ENCODE results near the gene GLIS1.

GLIS1 gene

DNA sequence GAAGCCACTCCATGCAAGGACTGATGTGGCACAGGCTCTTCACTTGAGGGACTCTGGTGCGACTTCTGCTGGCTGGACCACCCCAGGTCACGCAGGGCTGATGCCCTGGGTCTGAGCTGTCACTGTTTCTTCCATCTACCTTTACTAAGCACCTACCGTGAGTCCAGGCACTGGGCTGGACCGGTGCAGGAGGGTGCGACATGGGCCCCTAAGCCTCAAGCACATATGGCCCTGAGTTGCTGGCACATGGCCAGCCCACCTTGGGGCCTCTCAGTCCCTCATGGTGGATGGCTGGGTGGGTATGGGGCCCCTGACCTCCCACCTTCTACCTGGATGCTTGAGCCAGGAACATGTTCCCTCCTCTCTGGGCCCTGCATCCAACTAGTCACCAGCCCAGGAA is 203.7 kb downstream of the GLIS1 start:
- DNase-seq (ENCODE audit: low read depth, low spot score): no peak

DNA sequence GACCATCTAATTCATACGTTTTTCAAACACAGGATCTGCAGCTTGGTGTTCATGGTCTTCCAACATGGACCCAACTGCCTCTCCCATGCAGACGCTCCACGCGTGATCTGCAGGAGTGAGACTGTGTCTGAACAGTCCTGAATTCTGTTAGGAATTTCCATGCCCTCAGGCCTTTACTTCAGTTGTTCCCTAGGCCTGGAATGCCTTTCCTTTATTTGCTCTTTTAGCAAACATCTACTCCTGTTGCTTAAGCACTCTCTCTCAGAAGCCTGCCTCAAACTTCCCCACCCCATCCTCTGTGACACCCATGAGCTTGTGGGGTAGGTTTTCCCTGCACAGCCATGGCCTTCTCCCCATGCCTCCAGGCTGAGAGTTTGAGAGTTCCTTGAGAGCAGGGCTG is 206.1 kb downstream of the GLIS1 start:
- DNase-seq (ENCODE audit: low read depth, low spot score): no peak

DNA sequence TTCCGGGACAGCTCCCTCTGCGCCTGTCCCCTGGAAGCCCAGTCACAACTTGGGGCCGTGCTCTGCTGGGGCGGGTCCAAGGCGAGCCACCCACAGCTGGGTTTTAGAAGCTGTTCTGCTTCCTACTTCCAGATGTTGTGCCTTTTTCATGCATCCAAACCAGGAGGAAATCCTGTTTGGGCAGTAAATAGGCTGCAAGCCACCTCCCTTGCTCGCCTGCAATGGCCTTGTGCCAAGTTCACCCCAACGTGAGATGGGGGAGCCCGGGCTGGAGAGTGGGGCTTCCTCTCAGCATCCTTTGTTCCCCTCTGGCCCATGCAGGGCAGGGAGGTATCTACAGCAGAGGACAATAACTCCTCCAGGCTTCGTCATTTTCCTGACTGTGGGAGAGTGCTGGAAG is 206.6 kb downstream of the GLIS1 start:
- DNase-seq (ENCODE audit: low read depth, low spot score): no peak

DNA sequence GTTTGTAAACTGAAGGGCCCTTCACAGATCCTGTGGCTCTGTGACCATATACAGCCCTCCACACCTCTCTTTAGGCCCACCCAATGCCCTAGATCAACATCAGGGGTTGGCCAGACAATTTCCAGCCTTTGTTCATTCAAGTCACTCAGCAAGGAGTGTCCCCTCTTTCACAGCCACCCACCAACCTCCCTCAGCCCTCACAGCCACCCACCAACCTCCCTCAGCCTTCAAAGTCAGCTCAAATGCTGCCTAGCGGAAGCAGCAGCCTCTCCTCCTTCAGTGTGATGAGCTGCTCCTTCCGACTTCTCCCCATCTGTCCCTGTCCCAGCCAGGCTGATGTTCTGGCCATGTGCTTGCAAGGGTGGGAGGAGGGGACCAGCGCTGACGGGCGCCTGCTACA is 208.4 kb downstream of the GLIS1 start:
- no peak for DNase-seq (ENCODE audit: low read depth, low spot score)

DNA sequence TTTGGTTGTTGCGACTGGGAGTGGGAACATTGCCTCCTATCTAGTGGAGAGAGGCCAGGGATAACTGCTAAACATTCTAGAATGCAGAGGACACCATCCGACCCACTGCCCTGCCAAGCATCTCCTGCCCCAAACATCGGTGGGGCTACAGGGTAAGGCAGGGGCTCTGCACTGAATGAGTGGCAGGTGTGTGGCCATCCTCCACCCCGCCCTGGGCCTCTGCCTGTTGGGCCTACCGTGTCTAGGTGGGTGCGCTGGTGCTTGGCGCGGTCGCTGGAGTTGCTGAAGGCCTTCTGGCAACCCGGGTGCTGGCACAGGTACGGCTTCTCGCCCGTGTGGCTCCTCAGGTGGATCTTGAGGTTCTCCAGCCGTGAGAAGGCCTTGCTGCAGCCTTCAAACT is 209.4 kb downstream of the GLIS1 start:
- DNase-seq (ENCODE audit: low read depth, low spot score): no peak

DNA sequence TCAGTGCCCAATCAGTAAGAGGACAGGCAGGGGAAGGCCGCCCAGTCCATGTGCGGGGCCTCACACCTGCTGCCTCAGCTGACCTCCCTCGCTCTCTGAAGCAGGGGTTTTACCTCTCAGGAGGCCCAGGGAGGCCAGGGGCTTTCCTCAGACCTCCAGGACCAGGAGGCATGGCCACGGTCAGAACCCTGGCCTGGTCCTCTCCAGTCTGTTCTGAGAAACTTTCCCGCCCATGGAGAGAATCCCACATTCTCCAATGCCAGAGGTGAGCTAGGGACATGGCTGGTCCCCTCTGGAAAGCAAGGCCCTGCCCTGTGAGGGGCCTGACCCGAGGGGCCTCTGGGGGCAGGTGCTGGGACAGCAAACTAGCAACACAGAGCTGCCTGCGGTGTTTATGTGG is 211.6 kb downstream of the GLIS1 start:
- DNase-seq (ENCODE audit: low read depth, low spot score): no peak

DNA sequence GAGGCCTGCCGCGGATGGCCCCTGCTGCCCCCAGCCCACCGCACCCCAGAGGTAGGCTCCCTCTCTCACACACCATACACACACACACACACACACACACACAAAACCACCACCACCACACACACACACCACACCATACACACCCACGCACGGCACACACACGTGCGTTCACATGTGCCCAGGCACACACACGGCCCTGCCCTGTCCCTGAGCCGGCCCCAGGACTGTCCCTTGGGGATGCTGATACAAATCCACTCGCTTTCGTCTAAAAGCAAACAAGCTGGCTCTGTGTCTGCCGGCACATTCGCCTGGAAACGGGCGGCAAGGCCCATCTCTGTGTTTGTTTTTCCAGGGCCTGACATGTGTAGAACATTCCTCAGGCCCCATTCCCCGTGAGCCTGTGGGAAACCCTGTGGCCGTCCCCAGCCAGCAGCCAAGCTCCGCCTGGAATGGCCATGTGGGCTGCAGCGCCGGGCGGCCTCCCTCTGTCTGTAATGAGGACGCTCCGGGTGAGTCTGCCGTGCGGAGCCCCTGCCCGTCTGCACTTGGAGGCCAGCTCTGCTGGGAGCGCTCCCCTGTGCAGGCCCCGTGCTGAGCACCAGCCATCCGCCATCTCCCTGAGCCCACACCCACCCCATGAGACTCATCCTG is 212.4 kb downstream of the GLIS1 start:
- DNase-seq (ENCODE audit: low read depth, low spot score): no peak

DNA sequence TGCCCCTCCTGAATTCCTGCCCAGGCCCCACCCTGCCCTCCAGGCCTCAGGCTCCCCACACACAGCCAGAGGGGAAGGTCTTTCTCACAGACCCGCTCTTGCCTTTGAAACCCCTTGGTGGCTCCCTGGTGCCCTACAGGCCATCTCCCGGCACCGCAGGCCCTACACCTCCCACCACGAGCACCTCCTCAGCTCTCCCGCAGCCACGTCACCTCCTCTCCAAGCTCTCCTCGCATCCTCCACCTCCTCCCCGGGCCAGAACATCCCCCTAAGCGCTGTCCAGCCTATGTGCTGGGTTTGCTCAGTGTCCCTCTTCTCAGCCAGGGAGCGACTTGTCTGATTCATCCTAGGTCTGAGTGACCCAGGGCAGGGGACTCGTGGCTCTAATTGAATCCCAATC is 213.4 kb downstream of the GLIS1 start:
- DNase-seq (ENCODE audit: low read depth, low spot score): no peak

DNA sequence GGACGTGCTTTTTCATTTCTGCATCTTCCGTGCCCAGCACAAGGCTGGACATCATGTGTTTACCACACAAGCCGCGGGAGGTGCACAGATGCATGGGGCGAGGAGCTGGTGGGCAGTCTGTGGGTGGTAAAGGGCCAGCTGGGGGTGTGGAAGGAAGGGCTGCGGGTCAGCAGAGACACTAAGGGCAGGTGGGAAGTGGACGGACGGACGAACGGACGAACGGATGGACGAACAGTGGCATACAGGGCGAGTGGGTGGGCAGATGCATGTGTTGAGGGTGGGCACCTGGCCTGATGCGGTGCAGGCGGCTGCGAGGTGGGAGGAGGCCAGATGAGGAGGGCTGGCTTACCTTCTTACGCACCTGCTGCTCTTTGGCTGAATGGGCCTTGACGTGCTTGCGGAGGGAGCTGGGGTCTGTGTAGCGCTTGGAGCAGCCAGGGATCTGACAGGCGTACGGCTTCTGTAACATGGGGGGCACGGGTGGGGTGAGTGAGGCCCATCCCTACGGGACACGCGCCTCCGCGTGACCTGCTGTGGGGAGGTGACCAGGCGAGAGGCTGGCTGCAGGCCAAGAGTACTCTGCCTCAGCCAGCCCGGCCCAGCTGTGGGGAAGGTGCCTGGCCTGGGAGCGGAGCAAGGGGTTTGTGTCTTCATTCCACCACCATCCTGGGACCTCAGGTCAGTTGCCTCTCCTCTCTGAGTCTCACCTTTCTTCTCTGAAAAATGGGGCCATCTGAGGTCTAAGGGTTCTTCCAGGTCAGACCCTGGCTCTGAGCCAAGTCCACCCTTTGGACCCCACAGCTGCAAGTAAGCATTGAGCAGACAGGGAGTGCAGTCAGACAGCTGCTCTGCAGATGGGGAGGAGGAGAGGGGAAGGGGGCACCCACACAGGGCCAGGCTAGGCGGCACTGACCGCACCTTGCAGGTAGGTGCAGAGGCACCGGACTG is 214.3 kb downstream of the GLIS1 start:
- DNase-seq (ENCODE audit: low read depth, low spot score): no peak

DNA sequence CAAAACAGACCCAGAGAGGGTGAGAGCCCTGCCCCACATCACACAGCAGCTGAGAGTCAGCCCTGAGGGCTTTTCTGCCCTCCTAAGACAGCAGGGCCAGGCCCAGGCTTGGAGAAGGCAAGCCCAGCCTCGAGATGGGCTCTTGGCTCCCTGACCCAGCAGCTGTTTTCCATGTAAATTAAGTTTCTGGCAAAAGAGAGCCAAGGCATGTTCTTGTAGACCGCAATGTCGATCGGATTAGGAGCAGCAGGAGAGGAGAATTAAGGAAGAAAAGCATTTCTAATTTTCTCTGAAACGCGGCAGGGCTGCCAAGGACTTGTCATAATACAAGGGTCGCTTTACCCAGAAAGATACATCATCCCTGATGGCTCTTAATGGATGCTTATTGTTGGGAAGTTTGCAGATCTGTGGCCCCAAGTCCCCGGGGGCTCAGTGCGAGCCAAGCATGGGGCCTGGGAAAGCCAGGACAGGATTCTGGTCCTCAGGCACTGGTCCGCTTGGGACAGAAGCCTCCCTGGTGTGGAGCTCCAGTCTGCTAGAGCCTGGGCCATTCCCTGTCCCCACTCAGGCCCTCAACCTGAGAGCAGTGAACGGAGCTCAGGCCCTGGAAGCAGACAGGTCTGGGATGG is 216.9 kb downstream of the GLIS1 start:
- no peak for DNase-seq (ENCODE audit: low read depth, low spot score)

DNA sequence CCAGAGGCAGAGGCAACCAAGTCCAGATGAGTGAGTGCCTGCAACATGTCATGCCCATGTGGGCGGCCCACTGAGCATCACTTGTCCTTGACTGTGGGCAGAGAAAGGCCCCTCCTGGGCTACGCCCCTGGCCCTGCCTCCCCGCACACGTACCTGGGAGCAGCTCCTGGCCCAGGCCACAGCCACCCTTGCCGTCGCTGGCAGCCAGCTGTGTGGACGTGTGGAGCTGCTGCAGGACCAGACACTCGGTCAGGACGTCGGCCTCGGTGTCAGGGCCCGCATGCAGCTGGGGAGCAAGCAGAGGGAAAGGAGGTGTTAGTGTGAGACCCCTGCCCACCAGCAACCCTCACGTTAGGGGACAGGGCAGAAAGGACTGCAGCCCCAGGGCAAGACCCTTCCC is 218.5 kb downstream of the GLIS1 start:
- no peak for DNase-seq (ENCODE audit: low read depth, low spot score)

DNA sequence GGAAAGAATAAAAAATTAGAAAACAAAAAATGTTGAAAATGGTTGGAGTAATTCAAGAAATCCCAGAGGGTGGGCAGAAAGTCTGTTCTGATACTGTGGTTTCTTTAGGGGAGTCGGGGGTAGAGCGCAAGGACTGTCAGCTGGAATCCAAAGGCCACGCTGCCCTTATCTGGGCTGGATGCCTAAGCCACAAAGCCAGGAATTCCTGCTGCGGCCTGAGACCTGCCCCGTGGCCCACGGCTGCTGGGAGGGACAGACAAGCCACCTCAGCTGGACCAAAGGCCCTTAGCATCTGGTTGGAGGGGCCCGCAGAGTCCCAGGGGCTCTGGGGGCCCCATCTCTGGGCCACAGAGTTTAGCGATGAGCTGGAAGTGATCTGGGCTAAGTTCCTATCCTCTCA is 219.5 kb downstream of the GLIS1 start:
- no peak for DNase-seq (ENCODE audit: low read depth, low spot score)

DNA sequence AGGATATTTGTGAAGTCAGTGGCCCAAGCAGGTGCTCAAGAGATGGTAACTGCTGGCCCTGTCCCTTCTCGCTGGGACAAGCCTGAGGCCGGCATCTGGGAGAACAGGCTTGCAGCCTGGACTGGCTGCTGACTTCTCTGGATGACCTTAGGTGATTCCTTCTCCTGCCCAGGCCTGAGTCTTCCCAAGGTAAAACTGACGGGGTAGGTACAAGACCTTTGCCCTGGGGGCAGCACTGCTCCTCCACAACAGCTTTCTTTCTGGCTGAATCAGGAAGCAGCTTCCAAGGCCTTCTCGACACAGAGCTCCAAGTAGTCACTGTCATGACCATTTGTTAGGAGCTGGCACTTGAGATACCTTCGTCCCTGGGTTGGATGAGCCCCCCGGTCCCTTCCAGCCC is 220.2 kb downstream of the GLIS1 start:
- DNase-seq (ENCODE audit: low read depth, low spot score): no peak

DNA sequence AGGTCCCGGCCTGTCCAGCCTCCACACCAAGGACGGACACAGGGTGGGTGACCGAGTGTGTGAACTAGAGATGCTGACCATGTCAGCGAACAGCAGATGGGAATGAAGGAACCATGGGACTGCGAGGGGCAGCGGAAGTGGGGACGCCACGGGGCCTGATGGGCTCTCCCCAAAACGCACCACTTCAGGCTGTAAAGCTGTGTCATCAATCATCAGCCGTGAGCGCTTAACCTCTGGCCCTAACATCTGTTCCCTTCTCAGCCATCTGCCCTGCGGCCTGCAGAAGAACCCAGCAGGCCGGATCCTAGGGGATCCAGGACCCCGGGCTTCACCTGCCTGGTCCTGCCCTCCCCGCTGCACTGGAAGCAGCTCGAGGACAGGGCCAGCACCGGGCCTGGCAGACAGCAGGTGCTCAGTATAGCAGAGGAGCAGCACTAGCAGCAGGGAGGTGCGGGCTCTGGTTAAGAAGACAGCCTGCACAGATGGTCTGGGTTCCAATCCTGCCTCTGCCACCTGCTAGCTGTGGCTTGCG is 221.1 kb downstream of the GLIS1 start:
- DNase-seq (ENCODE audit: low read depth, low spot score): no peak

DNA sequence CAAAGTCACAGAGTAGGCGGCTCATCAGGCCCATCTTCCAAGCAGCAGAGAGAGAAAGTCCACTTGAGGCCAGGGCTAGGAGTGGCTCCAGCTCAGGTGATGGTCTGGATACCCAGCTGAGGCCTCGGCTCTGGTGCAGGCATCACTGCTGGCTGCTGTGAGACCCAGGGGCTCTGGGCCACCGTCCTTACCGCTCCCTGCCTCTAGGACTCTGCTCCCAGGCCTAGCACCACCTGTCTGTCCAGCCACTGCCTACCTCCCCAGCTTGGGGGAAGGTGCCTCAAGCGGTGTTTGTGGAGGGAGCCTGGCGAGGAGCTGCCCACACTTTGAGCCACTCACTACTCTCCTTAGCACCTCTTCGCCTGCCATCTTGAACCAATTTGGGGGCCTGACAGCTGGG is 221.9 kb downstream of the GLIS1 start:
- no peak for DNase-seq (ENCODE audit: low read depth, low spot score)

DNA sequence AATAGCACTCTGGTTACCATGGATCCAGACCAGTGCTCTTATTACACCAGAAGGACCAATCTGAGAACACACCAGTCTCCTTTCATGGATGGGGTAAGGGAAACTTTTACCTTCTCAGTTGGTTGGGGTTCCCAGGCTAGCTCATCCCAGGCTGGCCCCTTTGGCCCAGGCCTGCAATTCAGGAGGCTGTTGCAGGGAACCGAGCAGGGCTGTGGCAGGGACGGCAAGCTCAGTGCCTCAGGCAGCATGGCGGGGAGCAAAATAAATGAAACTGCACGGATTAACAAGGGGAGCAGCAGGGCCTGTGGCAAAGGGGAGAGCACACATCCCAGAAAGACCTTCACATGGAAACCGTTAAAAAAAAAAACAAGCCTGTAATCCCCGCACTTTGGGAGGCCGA is 222.8 kb downstream of the GLIS1 start:
- no peak for DNase-seq (ENCODE audit: low read depth, low spot score)

DNA sequence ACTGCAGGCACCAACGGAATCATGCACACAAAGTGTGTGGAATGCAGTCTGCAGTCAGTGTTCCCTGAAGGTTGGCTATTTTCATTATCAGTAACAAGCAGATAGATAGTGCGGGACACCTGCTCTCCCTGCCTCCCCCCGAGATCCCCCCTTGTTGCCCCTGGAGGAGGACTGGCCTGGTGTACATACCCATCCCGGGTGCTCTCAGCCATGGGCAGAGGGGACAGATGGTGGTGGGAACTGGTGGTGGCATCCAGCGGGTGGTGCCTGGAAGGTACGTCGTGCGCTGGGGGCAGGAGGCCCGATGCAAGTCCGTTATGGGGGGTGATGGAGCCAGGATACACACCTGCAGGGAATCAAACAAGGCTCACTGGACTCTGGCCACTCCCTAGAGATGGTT is 224.5 kb downstream of the GLIS1 start:
- no peak for DNase-seq (ENCODE audit: low read depth, low spot score)

DNA sequence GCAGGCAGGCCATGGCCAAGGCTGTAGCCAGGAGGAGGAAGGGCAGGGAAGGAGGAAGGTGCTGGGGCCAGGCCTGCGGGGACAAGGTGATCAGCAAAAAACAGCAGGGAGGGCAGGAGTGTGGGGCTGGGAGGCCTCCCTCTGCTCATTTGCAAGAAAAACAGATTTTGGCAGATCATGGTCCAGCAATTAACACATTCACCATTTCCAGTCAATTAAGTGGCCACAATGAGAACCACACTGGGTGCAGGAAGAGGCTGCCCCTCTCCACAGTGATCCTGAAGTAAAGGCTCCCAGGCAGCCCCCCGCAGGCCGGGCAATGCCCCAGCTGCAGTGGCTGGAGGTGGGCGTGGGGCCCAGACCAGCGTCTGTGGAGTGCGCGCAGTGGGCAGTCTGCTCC is 225.1 kb downstream of the GLIS1 start:
- DNase-seq (ENCODE audit: low read depth, low spot score): no peak

DNA sequence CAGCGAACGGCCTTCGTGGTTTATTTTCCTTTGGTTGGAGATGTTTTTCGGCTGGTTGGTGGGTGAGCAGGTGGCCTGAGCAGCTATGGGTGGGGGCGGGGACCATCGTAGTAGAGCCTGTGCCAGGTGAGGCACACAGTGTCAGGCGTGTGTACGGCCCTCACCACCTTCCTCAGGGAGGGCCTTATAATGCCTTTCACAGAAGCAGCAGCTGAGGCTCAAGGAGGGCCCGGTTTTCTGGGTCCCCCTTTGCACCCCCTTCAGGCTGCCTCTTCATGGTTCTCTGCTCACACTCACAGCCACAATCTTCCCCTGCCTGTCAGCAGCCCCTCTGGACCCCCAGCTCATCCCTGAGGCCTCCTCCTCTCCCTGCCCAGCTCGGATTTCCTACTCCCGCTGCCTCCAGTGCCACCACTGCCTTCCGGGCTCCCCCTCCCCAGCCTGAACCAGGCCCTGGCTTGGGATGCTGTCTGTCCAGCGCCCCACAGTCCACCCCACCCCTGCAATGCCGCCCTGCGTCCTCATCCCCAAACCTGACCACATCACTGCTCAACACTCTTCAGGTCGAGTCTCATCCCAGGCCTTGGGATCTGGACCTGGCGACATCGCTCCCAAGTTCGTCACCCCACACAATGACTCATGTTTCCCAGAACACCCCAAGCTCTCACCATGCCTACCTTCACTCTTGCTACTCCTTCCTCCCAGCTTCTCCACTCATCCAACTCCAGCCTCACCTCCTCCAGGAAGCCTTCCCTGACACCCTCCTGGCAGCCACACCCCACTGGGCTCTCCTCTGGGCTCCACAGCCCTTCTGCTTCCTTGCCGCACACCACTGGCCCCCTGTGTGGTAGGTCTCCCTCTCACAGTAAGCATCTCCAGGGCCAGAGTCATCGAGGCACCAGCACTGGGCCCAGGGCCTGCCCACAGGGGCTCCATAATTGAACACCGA is 225.9 kb downstream of the GLIS1 start:
- no peak for DNase-seq (ENCODE audit: low read depth, low spot score)

DNA sequence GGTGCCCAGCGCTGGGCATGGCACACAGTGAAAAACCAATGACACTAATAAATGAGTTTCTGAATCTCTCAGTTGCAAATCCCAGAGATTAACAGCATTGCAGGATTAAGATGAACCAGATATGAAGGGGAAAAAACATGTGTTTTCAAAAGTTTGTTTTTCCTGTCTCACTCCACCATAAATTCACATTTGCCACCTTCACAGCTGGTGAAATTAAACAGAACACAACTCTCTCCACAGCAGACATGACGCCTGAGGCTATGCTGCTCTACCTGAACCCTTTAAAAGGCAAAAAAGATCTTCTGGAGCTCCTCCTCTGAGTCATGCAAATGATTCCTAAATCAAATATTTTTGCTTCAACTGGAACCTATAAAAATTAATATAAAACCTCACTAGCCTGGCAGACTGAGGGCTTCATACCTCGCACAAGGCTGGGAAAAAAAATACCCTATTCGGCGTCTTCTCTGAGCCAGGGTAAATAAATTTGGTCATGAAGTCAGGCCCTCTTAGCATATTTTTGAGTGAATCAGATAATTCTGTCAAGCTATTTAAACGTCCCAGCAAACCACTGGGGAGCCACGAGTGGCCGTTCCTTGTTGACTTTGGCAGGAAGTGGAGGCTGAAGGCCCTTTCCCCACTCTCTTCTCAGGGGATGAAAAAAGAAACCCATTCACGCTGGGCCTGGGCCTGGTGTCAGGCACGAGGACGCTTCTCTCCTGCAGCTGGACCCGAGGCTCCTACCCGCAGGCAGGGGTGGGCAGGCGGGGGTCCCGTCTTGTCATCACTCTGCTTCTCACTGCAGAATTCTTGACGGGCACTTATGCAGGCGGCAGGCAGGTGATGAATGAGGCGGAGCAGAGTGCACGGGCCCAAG is 226.8 kb downstream of the GLIS1 start:
- DNase-seq (ENCODE audit: low read depth, low spot score): no peak
